Measurements from ENCODE around the gene BCDIN3D.

DNA sequence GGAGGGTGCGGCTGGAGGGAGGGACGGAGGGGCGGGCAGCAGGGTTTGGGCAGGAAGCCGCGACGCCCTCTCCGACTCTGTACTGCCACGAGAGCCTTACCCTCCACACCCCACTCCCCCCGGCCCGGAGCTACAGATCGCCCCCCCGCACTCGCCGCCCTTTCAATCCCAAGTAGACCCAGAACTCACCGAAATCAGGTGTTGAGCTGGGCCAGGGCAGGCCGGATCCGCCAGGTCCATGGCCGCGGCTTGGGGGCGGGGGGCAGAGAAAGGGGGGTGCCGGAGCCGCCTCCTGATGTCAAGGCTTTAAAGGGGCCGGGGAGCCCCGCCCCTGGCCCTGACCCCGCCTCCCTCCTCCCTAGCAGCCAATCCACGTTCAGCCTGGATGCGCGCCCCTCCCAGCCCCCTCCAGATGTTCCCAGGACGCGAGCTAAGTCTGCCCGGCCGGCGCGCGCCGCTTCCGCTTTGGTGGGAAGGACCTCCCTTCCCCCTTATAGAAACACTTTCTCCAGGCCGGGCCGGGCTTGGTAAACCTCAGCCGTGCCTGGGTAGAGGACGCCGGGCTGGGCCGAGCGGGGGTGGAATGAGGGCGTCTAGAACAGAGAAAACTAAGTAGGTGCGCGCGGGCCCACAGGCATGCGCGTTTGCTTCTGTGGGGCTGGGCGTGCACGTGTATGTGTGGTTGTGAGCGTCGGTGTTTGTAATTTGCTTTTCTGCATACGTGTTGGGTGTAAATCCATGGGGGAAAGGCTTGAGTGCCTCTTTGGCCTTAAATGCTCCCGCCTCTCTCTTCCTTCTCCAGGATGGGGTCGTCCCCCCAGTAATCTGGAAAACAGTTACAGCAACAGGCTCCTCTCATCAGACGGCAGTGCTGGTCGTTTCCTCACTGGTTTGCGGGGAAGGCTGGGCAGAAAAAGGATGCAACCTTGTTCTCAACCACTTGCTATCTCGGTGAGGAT is 14.5 kb downstream of the BCDIN3D start, which contains the start of gene NCKAP5L:
- TF ChIP-seq, protein P1, sequence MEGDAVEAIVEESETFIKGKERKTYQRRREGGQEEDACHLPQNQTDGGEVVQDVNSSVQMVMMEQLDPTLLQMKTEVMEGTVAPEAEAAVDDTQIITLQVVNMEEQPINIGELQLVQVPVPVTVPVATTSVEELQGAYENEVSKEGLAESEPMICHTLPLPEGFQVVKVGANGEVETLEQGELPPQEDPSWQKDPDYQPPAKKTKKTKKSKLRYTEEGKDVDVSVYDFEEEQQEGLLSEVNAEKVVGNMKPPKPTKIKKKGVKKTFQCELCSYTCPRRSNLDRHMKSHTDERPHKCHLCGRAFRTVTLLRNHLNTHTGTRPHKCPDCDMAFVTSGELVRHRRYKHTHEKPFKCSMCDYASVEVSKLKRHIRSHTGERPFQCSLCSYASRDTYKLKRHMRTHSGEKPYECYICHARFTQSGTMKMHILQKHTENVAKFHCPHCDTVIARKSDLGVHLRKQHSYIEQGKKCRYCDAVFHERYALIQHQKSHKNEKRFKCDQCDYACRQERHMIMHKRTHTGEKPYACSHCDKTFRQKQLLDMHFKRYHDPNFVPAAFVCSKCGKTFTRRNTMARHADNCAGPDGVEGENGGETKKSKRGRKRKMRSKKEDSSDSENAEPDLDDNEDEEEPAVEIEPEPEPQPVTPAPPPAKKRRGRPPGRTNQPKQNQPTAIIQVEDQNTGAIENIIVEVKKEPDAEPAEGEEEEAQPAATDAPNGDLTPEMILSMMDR (IDR thresholded peaks at IDR 0.05) = no peak
- peak; percentile 8 for TF ChIP-seq POLR2A (IDR thresholded peaks at IDR 0.05)
